ENCODE measurements around the gene MPPED2. TPM values are rescaled to one million over a fixed set of nuclear protein-coding genes. Genes with fewer than 3 reads are reported as not detected.

The MPPED2 gene
- total RNA-seq, 1 experiment from 2014 or later, result not detected

GRCh38 chr11:30552839-30553238 lies 33.3 kb downstream of the MPPED2 start:
- Mint-ChIP-seq H3K4me1 (ENCODE audit: insufficient read depth, unreplicated experiment) (no peaks in the 10 kb centered on the region), H3K36me3 (ENCODE audit: insufficient read depth, unreplicated experiment) (no peaks in the 10 kb centered on the region), H3K9me3 (ENCODE audit: unreplicated experiment) (no peaks in the 10 kb centered on the region), H3K27ac (ENCODE audit: low read depth, unreplicated experiment) (no peak overlapping the region), H3K27me3 (ENCODE audit: insufficient read depth, unreplicated experiment) (peaks cover 59% of the 10 kb centered on the region), H3K4me3 (ENCODE audit: unreplicated experiment) (no peak overlapping the region)
- no peak for TF ChIP-seq CTCF (IDR thresholded peaks at IDR 0.05; ENCODE audit: unreplicated experiment)
- DNase-seq (ENCODE audit: unreplicated experiment), result no peak
- CTCF ChIA-PET, result no interaction called here
- no TSS peak for BruUV-seq (replicated peaks)
- intact Hi-C loops (cut with micrococcal nuclease), result no loop called here
- POLR2A ChIA-PET, result no interaction called here

- H3K36me3 Mint-ChIP-seq (ENCODE audit: insufficient read depth, unreplicated experiment), result no peaks in the 10 kb centered on the region
- no peaks in the 10 kb centered on the region for H3K4me1 Mint-ChIP-seq (ENCODE audit: insufficient read depth, unreplicated experiment)
- TF ChIP-seq CTCF (IDR thresholded peaks at IDR 0.05; ENCODE audit: unreplicated experiment), result no peak
- peaks cover 50% of the 10 kb centered on the region for H3K27me3 Mint-ChIP-seq (ENCODE audit: insufficient read depth, unreplicated experiment)
- H3K9me3 Mint-ChIP-seq (ENCODE audit: unreplicated experiment), result no peaks in the 10 kb centered on the region
- H3K4me3 Mint-ChIP-seq (ENCODE audit: unreplicated experiment), result no peak overlapping the region
- POLR2A ChIA-PET, result no interaction called here
- CTCF ChIA-PET, result no interaction called here
- intact Hi-C loops (cut with micrococcal nuclease), result no loop called here
- DNase-seq (ENCODE audit: unreplicated experiment), result no peak
- H3K27ac Mint-ChIP-seq (ENCODE audit: low read depth, unreplicated experiment), result no peak overlapping the region
- BruUV-seq (replicated peaks), result no TSS peak
These were observed 36.1 kb downstream of the MPPED2 start for GRCh38 chr11:30550022-30550542.

- H3K4me1 Mint-ChIP-seq (ENCODE audit: insufficient read depth, unreplicated experiment), result no peaks in the 10 kb centered on the region
- ChIA-PET POLR2A (no interaction called here), CTCF (no interaction called here)
- peaks cover 46% of the 10 kb centered on the region for H3K27me3 Mint-ChIP-seq (ENCODE audit: insufficient read depth, unreplicated experiment)
- H3K4me3 Mint-ChIP-seq (ENCODE audit: unreplicated experiment), result no peak overlapping the region
- H3K9me3 Mint-ChIP-seq (ENCODE audit: unreplicated experiment), result no peaks in the 10 kb centered on the region
- H3K36me3 Mint-ChIP-seq (ENCODE audit: insufficient read depth, unreplicated experiment), result no peaks in the 10 kb centered on the region
- intact Hi-C loops (cut with micrococcal nuclease), result no loop called here
- no TSS peak for BruUV-seq (replicated peaks)
- TF ChIP-seq CTCF (IDR thresholded peaks at IDR 0.05; ENCODE audit: unreplicated experiment), result no peak
- no peak for DNase-seq (ENCODE audit: unreplicated experiment)
- no peak overlapping the region for H3K27ac Mint-ChIP-seq (ENCODE audit: low read depth, unreplicated experiment)
These were observed 36.6 kb downstream of the MPPED2 start for GRCh38 chr11:30549565-30549964.

- Mint-ChIP-seq H3K9me3 (ENCODE audit: unreplicated experiment) (no peaks in the 10 kb centered on the region), H3K27me3 (ENCODE audit: insufficient read depth, unreplicated experiment) (peaks cover 35% of the 10 kb centered on the region), H3K27ac (ENCODE audit: low read depth, unreplicated experiment) (no peak overlapping the region), H3K4me3 (ENCODE audit: unreplicated experiment) (no peak overlapping the region), H3K4me1 (ENCODE audit: insufficient read depth, unreplicated experiment) (no peaks in the 10 kb centered on the region), H3K36me3 (ENCODE audit: insufficient read depth, unreplicated experiment) (no peaks in the 10 kb centered on the region)
- no peak for TF ChIP-seq CTCF (IDR thresholded peaks at IDR 0.05; ENCODE audit: unreplicated experiment)
- intact Hi-C loops (cut with micrococcal nuclease), result no loop called here
- POLR2A ChIA-PET, result interaction anchor here (0.6 kb wide), 1 partner anchor 118 kb away, joined by 3 read pairs; no protein-coding TSS in a partner anchor
- no peak for DNase-seq (ENCODE audit: unreplicated experiment)
- CTCF ChIA-PET, result no interaction called here
- BruUV-seq (replicated peaks), result no TSS peak
These were observed 39.8 kb downstream of the MPPED2 start for GRCh38 chr11:30546334-30546733.
